WTC11 (cell line): ENCODE measurements around the gene FOXRED2. TPM values are rescaled to one million over a fixed set of nuclear protein-coding genes. Genes with fewer than 3 reads are reported as not detected.

Experiments
- ATAC-seq: fragments of 200-7000 bp; cut with Tn5 transposase; 2 replicates; pipeline ENCODE4 v1.10.0; 2021; ENCODE audit warnings: mild to moderate bottlenecking, moderate library complexity
- CTCF ChIA-PET: fragments of 300-600 bp; sonication (Branson Sonifier 250); formaldehyde crosslinking; loops from one replicate; lab custom pipeline; 2021; ENCODE audit warnings: antibody characterized with exemption; lab: Charles Lee
- POLR2A ChIA-PET: fragments of 350-600 bp; sonication (Branson Sonifier 250); formaldehyde crosslinking; loops from one replicate; lab custom pipeline; 2021; ENCODE audit warnings: antibody characterized with exemption; lab: Charles Lee
- DNase-seq: peaks from one replicate; pipeline ENCODE4 v3.0.0; 2021; ENCODE audit warnings: low spot score
- H3K27ac Mint-ChIP-seq: 2 replicates; pipeline ENCODE4 v1.8.0; 2021; ENCODE audit warnings: mixed read lengths
- H3K27me3 Mint-ChIP-seq: 2 replicates; pipeline ENCODE4 v1.8.0; 2021; ENCODE audit warnings: low read depth, mild to moderate bottlenecking, moderate library complexity, mixed read lengths
- H3K36me3 Mint-ChIP-seq: 2 replicates; pipeline ENCODE4 v1.8.0; 2021; ENCODE audit warnings: mixed read lengths
- H3K4me1 Mint-ChIP-seq: 2 replicates; pipeline ENCODE4 v1.8.0; 2022; ENCODE audit warnings: mixed read lengths
- H3K4me3 Mint-ChIP-seq: 2 replicates; pipeline ENCODE4 v1.8.0; 2021; ENCODE audit warnings: mild to moderate bottlenecking, moderate library complexity, mixed read lengths
- H3K9me3 Mint-ChIP-seq: 2 replicates; pipeline ENCODE4 v1.8.0; 2021; ENCODE audit warnings: mixed read lengths
- AFF4 ChIP-seq: sonication (generic); formaldehyde crosslinking; IDR thresholded peaks from 2 replicates; pipeline ENCODE4 v1.8.1; 2023; ENCODE audit warnings: mild to moderate bottlenecking, missing genetic modification reagents, borderline replicate concordance
- CTCF ChIP-seq: fragments of 200-600 bp; IDR thresholded peaks from 2 replicates; pipeline ENCODE4 v1.8.0; 2022; ENCODE audit warnings: antibody characterized with exemption
- GABPB1 ChIP-seq: sonication (generic); formaldehyde crosslinking; IDR thresholded peaks from 2 replicates; pipeline ENCODE4 v1.8.1; 2023; ENCODE audit warnings: mild to moderate bottlenecking, missing genetic modification reagents
- HMGA2 ChIP-seq: fragments of 250-450 bp; sonication (Bioruptor Pico); IDR thresholded peaks from 2 replicates; pipeline ENCODE4 v1.4.0; 2021; ENCODE audit warnings: mild to moderate bottlenecking, moderate library complexity
- JUN ChIP-seq: sonication (generic); formaldehyde crosslinking; IDR thresholded peaks from 2 replicates; pipeline ENCODE4 v1.8.0; 2023; ENCODE audit warnings: mild to moderate bottlenecking, missing genetic modification reagents
- MLX ChIP-seq: sonication (generic); formaldehyde crosslinking; IDR thresholded peaks from 2 replicates; pipeline ENCODE4 v1.8.1; 2023; ENCODE audit warnings: mild to moderate bottlenecking, missing genetic modification reagents, moderate library complexity
- MYBL2 ChIP-seq: sonication (generic); formaldehyde crosslinking; IDR thresholded peaks from 2 replicates; pipeline ENCODE4 v1.8.1; 2023; ENCODE audit warnings: mild to moderate bottlenecking, moderate library complexity, missing genetic modification reagents
- PRDM15 ChIP-seq: sonication (generic); formaldehyde crosslinking; IDR thresholded peaks from 2 replicates; pipeline ENCODE4 v1.8.0; 2022; ENCODE audit warnings: missing genetic modification reagents
- PREB ChIP-seq: sonication (generic); formaldehyde crosslinking; IDR thresholded peaks from 2 replicates; pipeline ENCODE4 v1.8.1; 2022; ENCODE audit warnings: mild to moderate bottlenecking, missing genetic modification reagents, moderate library complexity, borderline replicate concordance
- ZNF121 ChIP-seq: sonication (generic); formaldehyde crosslinking; IDR thresholded peaks from 2 replicates; pipeline ENCODE4 v1.8.0; 2023; ENCODE audit warnings: missing genetic modification reagents
- ZNF263 ChIP-seq: sonication (generic); formaldehyde crosslinking; IDR thresholded peaks from 2 replicates; pipeline ENCODE4 v1.8.1; 2022; ENCODE audit warnings: low read depth, mild to moderate bottlenecking, moderate library complexity, missing genetic modification reagents
- ZNF396 ChIP-seq: fragments of 250-450 bp; sonication (Bioruptor Pico); IDR thresholded peaks from 2 replicates; pipeline ENCODE4 v1.8.0; 2021; ENCODE audit warnings: mild to moderate bottlenecking, moderate library complexity, borderline replicate concordance
- ZNF671 ChIP-seq: fragments of 250-450 bp; sonication (Bioruptor Pico); IDR thresholded peaks from 2 replicates; pipeline ENCODE4 v1.8.0; 2021; ENCODE audit warnings: mild to moderate bottlenecking
- total RNA-seq: library from RNA; stranded (reverse); gene quantifications from 3 replicates; pipeline ENCODE4 v1.2.3, GENCODE V29; 2021
- TF ChIP-seq, protein P1 (sequence below): sonication (generic); formaldehyde crosslinking; IDR thresholded peaks from 2 replicates; pipeline ENCODE4 v1.8.1; 2023; ENCODE audit warnings: mild to moderate bottlenecking, missing genetic modification reagents
- TF ChIP-seq, protein P2 (sequence below): sonication (generic); formaldehyde crosslinking; IDR thresholded peaks from 2 replicates; pipeline ENCODE4 v1.8.0; 2022; ENCODE audit warnings: mild to moderate bottlenecking, missing genetic modification reagents
- TF ChIP-seq, protein P3 (sequence below): fragments of 250-450 bp; sonication (Bioruptor Pico); IDR thresholded peaks from 2 replicates; pipeline ENCODE4 v1.9.0; 2021; ENCODE audit warnings: mild to moderate bottlenecking, borderline replicate concordance

FOXRED2 gene
- total RNA-seq, 1 experiment from 2014 or later: 20.1 TPM

DNA sequence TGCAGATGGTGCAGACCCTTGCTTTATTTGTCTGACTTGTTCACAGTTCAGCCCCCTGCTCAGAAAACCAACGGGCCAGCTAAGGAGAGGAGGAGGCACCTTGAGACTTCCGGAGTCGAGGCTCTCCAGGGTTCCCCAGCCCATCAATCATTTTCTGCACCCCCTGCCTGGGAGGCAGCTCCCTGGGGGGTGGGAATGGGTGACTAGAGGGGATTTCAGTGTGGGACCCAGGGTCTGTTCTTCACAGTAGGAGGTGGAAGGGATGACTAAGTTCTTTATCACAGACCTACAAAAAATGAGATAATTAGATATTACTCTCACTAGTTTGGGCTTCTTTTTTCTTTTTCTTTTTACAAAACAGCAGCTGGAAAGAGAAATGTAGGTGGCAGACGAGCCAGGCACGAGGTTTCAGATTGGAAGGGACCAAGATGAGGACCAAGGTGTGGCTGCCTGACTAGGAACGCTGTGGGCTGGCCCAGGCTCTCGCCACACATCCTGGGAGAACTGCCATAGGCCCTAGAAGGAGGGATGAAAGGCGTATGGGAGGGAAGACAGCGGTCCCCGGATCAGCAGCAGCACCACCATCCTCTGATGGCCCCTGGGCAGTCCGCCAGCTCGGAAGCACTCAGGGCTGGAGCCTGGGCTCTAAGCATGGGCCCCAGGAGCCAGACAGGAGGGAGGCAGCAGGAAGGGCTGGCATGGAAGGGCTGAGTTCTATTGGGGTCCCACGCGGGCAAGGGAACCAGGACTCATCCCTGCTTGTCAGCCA lies 39.6 kb downstream of the FOXRED2 start:
- POLR2A ChIA-PET: no interaction called here
- Mint-ChIP-seq H3K4me3 (no peak overlapping the region), H3K9me3 (no peaks in the 10 kb centered on the region), H3K36me3 (peaks cover 3% of the 10 kb centered on the region; the same call in 1 of the 2 replicates), H3K27ac (no peak overlapping the region), H3K4me1 (peaks cover 6% of the 10 kb centered on the region), H3K27me3 (no peaks in the 10 kb centered on the region)
- CTCF ChIA-PET: no interaction called here
- ATAC-seq (no peak), DNase-seq (no peak)
- TF ChIP-seq ZNF121 (CRISPR knock-in tag) (no peak), GABPB1 (CRISPR knock-in tag) (no peak), PRDM15 (CRISPR knock-in tag) (no peak), MLX (CRISPR knock-in tag) (no peak), CTCF (no peak), AFF4 (CRISPR knock-in tag) (no peak), HMGA2 (CRISPR knock-in tag) (no peak), ZNF396 (CRISPR knock-in tag) (no peak)
- TF ChIP-seq, protein P1, sequence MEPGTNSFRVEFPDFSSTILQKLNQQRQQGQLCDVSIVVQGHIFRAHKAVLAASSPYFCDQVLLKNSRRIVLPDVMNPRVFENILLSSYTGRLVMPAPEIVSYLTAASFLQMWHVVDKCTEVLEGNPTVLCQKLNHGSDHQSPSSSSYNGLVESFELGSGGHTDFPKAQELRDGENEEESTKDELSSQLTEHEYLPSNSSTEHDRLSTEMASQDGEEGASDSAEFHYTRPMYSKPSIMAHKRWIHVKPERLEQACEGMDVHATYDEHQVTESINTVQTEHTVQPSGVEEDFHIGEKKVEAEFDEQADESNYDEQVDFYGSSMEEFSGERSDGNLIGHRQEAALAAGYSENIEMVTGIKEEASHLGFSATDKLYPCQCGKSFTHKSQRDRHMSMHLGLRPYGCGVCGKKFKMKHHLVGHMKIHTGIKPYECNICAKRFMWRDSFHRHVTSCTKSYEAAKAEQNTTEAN (CRISPR knock-in tag): no peak
- TF ChIP-seq, protein P2, sequence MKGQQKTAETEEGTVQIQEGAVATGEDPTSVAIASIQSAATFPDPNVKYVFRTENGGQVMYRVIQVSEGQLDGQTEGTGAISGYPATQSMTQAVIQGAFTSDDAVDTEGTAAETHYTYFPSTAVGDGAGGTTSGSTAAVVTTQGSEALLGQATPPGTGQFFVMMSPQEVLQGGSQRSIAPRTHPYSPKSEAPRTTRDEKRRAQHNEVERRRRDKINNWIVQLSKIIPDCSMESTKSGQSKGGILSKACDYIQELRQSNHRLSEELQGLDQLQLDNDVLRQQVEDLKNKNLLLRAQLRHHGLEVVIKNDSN: no peak

DNA sequence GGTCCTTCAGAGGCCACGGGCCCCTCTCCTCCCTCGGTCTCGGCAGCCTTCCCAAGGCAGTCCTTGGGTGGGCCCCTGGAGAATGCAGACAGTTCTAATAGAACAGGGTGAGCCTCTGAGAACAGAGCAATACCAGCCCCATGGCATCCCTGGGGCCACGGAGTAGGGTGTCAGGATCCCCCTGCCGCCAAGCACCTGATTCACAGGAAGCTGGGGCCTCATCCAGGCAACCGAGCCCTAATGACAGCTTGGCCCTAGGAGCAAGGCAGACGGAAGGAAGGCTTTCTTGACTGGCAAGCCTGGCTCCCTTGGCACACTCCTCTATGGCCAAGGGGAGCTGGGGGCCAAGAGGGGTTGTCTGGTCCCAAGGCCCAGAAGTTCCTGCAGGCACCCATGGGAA lies 40.6 kb downstream of the FOXRED2 start:
- no peaks in the 10 kb centered on the region for H3K9me3 Mint-ChIP-seq
- H3K27me3 Mint-ChIP-seq: no peaks in the 10 kb centered on the region
- DNase-seq: no peak
- H3K36me3 Mint-ChIP-seq: no peaks in the 10 kb centered on the region
- CTCF ChIA-PET: interaction anchor here (1.2 kb wide), 1 partner anchor 20 kb away, joined by 5 read pairs; no protein-coding TSS in a partner anchor
- no peak overlapping the region for H3K27ac Mint-ChIP-seq
- POLR2A ChIA-PET: no interaction called here
- H3K4me3 Mint-ChIP-seq: no peak overlapping the region
- peaks cover 15% of the 10 kb centered on the region for H3K4me1 Mint-ChIP-seq
- no peak for ATAC-seq
- no peak for TF ChIP-seq PREB (CRISPR knock-in tag)
- no peak for TF ChIP-seq JUN
- TF ChIP-seq, protein P3, sequence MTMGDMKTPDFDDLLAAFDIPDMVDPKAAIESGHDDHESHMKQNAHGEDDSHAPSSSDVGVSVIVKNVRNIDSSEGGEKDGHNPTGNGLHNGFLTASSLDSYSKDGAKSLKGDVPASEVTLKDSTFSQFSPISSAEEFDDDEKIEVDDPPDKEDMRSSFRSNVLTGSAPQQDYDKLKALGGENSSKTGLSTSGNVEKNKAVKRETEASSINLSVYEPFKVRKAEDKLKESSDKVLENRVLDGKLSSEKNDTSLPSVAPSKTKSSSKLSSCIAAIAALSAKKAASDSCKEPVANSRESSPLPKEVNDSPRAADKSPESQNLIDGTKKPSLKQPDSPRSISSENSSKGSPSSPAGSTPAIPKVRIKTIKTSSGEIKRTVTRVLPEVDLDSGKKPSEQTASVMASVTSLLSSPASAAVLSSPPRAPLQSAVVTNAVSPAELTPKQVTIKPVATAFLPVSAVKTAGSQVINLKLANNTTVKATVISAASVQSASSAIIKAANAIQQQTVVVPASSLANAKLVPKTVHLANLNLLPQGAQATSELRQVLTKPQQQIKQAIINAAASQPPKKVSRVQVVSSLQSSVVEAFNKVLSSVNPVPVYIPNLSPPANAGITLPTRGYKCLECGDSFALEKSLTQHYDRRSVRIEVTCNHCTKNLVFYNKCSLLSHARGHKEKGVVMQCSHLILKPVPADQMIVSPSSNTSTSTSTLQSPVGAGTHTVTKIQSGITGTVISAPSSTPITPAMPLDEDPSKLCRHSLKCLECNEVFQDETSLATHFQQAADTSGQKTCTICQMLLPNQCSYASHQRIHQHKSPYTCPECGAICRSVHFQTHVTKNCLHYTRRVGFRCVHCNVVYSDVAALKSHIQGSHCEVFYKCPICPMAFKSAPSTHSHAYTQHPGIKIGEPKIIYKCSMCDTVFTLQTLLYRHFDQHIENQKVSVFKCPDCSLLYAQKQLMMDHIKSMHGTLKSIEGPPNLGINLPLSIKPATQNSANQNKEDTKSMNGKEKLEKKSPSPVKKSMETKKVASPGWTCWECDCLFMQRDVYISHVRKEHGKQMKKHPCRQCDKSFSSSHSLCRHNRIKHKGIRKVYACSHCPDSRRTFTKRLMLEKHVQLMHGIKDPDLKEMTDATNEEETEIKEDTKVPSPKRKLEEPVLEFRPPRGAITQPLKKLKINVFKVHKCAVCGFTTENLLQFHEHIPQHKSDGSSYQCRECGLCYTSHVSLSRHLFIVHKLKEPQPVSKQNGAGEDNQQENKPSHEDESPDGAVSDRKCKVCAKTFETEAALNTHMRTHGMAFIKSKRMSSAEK (CRISPR knock-in tag): no peak
- TF ChIP-seq MYBL2: no peak
- no peak for TF ChIP-seq ZNF671 (CRISPR knock-in tag)
- no peak for TF ChIP-seq ZNF263 (CRISPR knock-in tag)
